Measurements from ENCODE around the gene FBXW7.

DNA sequence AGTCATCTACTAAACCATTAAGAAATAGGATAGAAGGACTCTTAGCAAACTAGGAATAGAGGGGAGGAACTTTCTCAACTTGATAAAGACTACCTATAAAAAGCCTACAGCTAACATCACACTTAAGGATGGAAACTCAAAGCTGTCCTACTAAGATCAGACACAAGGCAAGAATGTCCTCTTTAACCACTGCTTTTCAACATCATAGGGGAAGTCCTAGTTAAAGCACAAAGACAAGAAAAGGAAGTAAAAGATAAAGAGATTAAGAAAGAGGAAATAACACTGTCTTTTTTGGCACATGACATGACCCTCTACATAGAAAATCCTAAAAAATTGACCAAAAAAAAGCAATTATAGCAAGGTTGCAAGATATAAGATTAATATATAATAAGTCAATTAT lies 136.6 kb downstream of the FBXW7 start:
- TF ChIP-seq JUNB (IDR thresholded peaks at IDR 0.05) (no peak), ZNF302 (CRISPR knock-in tag; IDR thresholded peaks at IDR 0.05) (no peak), POLR2AphosphoS2 (conservative IDR thresholded peaks at IDR 0.05; ENCODE audit: low read length) (no peak), RFX5 (IDR thresholded peaks at IDR 0.05) (no peak), CHD2 (IDR thresholded peaks at IDR 0.05; ENCODE audit: low read length, partially characterized antibody) (no peak)
- TF ChIP-seq, protein P1, sequence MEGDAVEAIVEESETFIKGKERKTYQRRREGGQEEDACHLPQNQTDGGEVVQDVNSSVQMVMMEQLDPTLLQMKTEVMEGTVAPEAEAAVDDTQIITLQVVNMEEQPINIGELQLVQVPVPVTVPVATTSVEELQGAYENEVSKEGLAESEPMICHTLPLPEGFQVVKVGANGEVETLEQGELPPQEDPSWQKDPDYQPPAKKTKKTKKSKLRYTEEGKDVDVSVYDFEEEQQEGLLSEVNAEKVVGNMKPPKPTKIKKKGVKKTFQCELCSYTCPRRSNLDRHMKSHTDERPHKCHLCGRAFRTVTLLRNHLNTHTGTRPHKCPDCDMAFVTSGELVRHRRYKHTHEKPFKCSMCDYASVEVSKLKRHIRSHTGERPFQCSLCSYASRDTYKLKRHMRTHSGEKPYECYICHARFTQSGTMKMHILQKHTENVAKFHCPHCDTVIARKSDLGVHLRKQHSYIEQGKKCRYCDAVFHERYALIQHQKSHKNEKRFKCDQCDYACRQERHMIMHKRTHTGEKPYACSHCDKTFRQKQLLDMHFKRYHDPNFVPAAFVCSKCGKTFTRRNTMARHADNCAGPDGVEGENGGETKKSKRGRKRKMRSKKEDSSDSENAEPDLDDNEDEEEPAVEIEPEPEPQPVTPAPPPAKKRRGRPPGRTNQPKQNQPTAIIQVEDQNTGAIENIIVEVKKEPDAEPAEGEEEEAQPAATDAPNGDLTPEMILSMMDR (IDR thresholded peaks at IDR 0.05), result no peak

Data from A549 (cell line).